ENCODE measurements around the gene SMIM27.

- TF ChIP-seq CTCF (IDR thresholded peaks at IDR 0.05; ENCODE audit: low read depth, low read length): no peak
- no peak for TF ChIP-seq EZH2phosphoT487 (IDR thresholded peaks at IDR 0.05; ENCODE audit: low read depth)
These were observed 6.2 kb upstream of the SMIM27 start for GRCh38 chr9:32545884-32546283.
